A549 (cell line): Measurements from ENCODE around the gene ABHD6. TPM values are rescaled to one million over a fixed set of nuclear protein-coding genes. Genes with fewer than 3 reads are reported as not detected.

Experiments used
- ATAC-seq, 2 experiments: fragments of 200-7000 bp in 1 of 2; fragments of >200 bp in 1 of 2; cut with Nextera tagmentation in 1 of 2; cut with Tn5 transposase in 1 of 2; 3 replicates each; pipeline versions ENCODE4 v1.8.0 to v1.9.1; 2018 to 2020; ENCODE audit warnings: mild to moderate bottlenecking in 1 of 2, moderate library complexity in 1 of 2
- CTCF ChIA-PET: fragments of 300-600 bp; sonication (Branson Sonifier 250); formaldehyde crosslinking; extraction: SDS; loops from one replicate; lab custom pipeline; 2021; ENCODE audit warnings: antibody characterized with exemption, inconsistent platforms; lab: Yijun Ruan, JAX
- POLR2A ChIA-PET: fragments of 350-600 bp; formaldehyde crosslinking; extraction: SDS; loops from one replicate; lab custom pipeline; 2021; ENCODE audit warnings: antibody characterized with exemption, inconsistent platforms; lab: Yijun Ruan, JAX
- DNase-seq, 2 experiments: peaks; one replicate each; pipeline versions ENCODE4 v3.0.0 to v3.0.0-alpha.2; 2011 to 2016; ENCODE audit warnings: low read depth in 1 of 2, low spot score in 1 of 2
- FAIRE-seq: peaks from 2 replicates; lab custom pipeline; 2011; peaks lifted over from hg19 to GRCh38; lab: Jason Lieb, UNC
- H3K27ac ChIP-seq, 2 experiments: fragments of >200 bp; sonication (Bioruptor Twin); formaldehyde crosslinking; 3 replicates each; pipeline ENCODE4 v1.5.1; 2016 to 2017
- H3K4me1 ChIP-seq: fragments of >200 bp; sonication (Bioruptor Twin); formaldehyde crosslinking; 3 replicates; pipeline ENCODE4 v1.6.1; 2016
- H3K4me2 ChIP-seq: fragments of >200 bp; sonication (Bioruptor Twin); formaldehyde crosslinking; 3 replicates; pipeline ENCODE4 v1.6.1; 2016
- H3K4me3 ChIP-seq: fragments of >200 bp; sonication (Bioruptor Twin); formaldehyde crosslinking; 3 replicates; pipeline ENCODE4 v1.5.1; 2016
- H3K9me3 ChIP-seq: fragments of >200 bp; sonication (Bioruptor Twin); formaldehyde crosslinking; 3 replicates; pipeline ENCODE4 v1.6.1; 2016
- BCL3 ChIP-seq: fragments of >200 bp; sonication (Bioruptor Twin); formaldehyde crosslinking; IDR thresholded peaks from 3 replicates; pipeline ENCODE4 v1.6.1; 2016
- BHLHE40 ChIP-seq: IDR thresholded peaks from 2 replicates; pipeline ENCODE4 v1.6.1; 2012; ENCODE audit warnings: low read depth, low read length, inconsistent platforms
- CHD2 ChIP-seq: fragments of 150-350 bp; IDR thresholded peaks from 2 replicates; pipeline ENCODE4 v1.6.1; 2014; ENCODE audit warnings: low read length; ENCODE audit not compliant: partially characterized antibody
- CHD4 ChIP-seq: fragments of 200-600 bp; sonication (generic); IDR thresholded peaks from 2 replicates; pipeline ENCODE4 v1.6.1; 2016; ENCODE audit warnings: antibody characterized with exemption, mild to moderate bottlenecking, borderline replicate concordance
- EHF ChIP-seq: fragments of 250-450 bp; sonication (Bioruptor Pico); IDR thresholded peaks from 2 replicates; pipeline ENCODE4 v1.5.0; 2020; ENCODE audit warnings: mild to moderate bottlenecking
- EP300 ChIP-seq, 2 experiments: fragments of >200 bp; sonication (Bioruptor Twin); formaldehyde crosslinking; IDR thresholded peaks; 2 replicates in 1 of 2; 3 replicates in 1 of 2; pipeline ENCODE4 v1.6.1; 2016 to 2017
- FOSL2 ChIP-seq, 2 experiments: fragments of 450-650 bp in 1 of 2; fragments of >200 bp in 1 of 2; sonication (Bioruptor Twin) in 1 of 2; formaldehyde crosslinking; IDR thresholded peaks; 2 replicates each; pipeline versions ENCODE4 v1.5.0 to v1.6.1; 2016 to 2020; ENCODE audit warnings: mild to moderate bottlenecking in 1 of 2, moderate library complexity in 1 of 2
- HMGXB4 ChIP-seq: fragments of 250-450 bp; sonication (Bioruptor Pico); IDR thresholded peaks from 2 replicates; pipeline ENCODE4 v1.5.0; 2021; ENCODE audit warnings: mild to moderate bottlenecking, moderate library complexity, borderline replicate concordance
- HOXA7 ChIP-seq: fragments of 250-450 bp; sonication (Bioruptor Pico); IDR thresholded peaks from 2 replicates; pipeline ENCODE4 v1.5.0; 2020; ENCODE audit warnings: mild to moderate bottlenecking, moderate library complexity
- JUN ChIP-seq, 2 experiments: fragments of >200 bp; sonication (Bioruptor Twin); formaldehyde crosslinking; IDR thresholded peaks; 2 replicates in 1 of 2; 3 replicates in 1 of 2; pipeline ENCODE4 v1.6.1; 2016 to 2017
- KDM1A ChIP-seq: fragments of 200-600 bp; sonication (generic); IDR thresholded peaks from 2 replicates; pipeline ENCODE4 v1.6.1; 2016; ENCODE audit warnings: low read depth, mild to moderate bottlenecking
- KDM5A ChIP-seq: fragments of 200-600 bp; sonication (generic); IDR thresholded peaks from 2 replicates; pipeline ENCODE4 v1.6.1; 2016; ENCODE audit warnings: antibody characterized with exemption, mild to moderate bottlenecking
- MAX ChIP-seq: IDR thresholded peaks from 2 replicates; pipeline ENCODE4 v1.6.1; 2012
- MAZ ChIP-seq: fragments of 150-350 bp; IDR thresholded peaks from 2 replicates; pipeline ENCODE4 v1.6.1; 2014; ENCODE audit warnings: antibody characterized with exemption, low read depth, low read length, borderline replicate concordance
- PBX3 ChIP-seq: IDR thresholded peaks from 2 replicates; pipeline ENCODE4 v1.6.1; 2012
- PHF8 ChIP-seq: fragments of 200-600 bp; sonication (generic); IDR thresholded peaks from 2 replicates; pipeline ENCODE4 v1.6.1; 2016; ENCODE audit warnings: low read depth, mild to moderate bottlenecking, antibody characterized with exemption, moderate library complexity, borderline replicate concordance
- POLR2A ChIP-seq: IDR thresholded peaks from 2 replicates; pipeline ENCODE4 v1.6.1; 2012; ENCODE audit warnings: mild to moderate bottlenecking, low read length
- POLR2AphosphoS2 ChIP-seq: conservative IDR thresholded peaks from 2 replicates; pipeline ENCODE4 v1.6.1; 2012; ENCODE audit warnings: low read length, improper control_type of control experiment, inconsistent platforms
- RAD21 ChIP-seq, 2 experiments: fragments of >200 bp in 1 of 2; sonication (Bioruptor Twin) in 1 of 2; formaldehyde crosslinking in 1 of 2; IDR thresholded peaks in 1 of 2; conservative IDR thresholded peaks in 1 of 2; 2 replicates in 1 of 2; 3 replicates in 1 of 2; pipeline ENCODE4 v1.6.1; 2012 to 2018; ENCODE audit warnings: inconsistent platforms in 1 of 2
- RARB ChIP-seq: fragments of 250-450 bp; sonication (Bioruptor Pico); IDR thresholded peaks from 2 replicates; pipeline ENCODE4 v1.8.0; 2021; ENCODE audit warnings: mild to moderate bottlenecking, moderate library complexity
- SMC3 ChIP-seq: fragments of >200 bp; sonication (Bioruptor Twin); formaldehyde crosslinking; IDR thresholded peaks from 3 replicates; pipeline ENCODE4 v1.6.1; 2018; ENCODE audit warnings: inconsistent platforms
- ZNF302 ChIP-seq: fragments of 250-450 bp; sonication (Bioruptor Pico); IDR thresholded peaks from 2 replicates; pipeline ENCODE4 v1.9.0; 2021; ENCODE audit warnings: inconsistent platforms, mild to moderate bottlenecking, moderate library complexity
- WGBS: methylation state at CpG from one replicate; pipeline ENCODE4 v1.1.6; 2017; ENCODE audit errors: missing lambda C conversion rate; 5-methylcytosine and 5-hydroxymethylcytosine counted together
- polyA plus RNA-seq, 4 experiments: library from polyadenylated mRNA; depleted of rRNA in 3 of 4; stranded (reverse); fragments of >200 nt; fragmentation: RNase III in 1 of 4; extraction: RNeasy Plus Mini Kit Qiagen cat#74134 plus additional on column Dnase treatment in 1 of 4; gene quantifications; 2 replicates in 3 of 4; 3 replicates in 1 of 4; pipeline ENCODE4 v1.2.3, GENCODE V29; 2011 to 2017
- TF ChIP-seq, protein P1 (sequence below): fragments of >200 bp; sonication (Bioruptor Twin); formaldehyde crosslinking; IDR thresholded peaks from 3 replicates; pipeline ENCODE4 v1.5.1; 2016
- TF ChIP-seq, protein P2 (sequence below): IDR thresholded peaks from 2 replicates; pipeline ENCODE4 v1.6.1; 2012; ENCODE audit warnings: low read depth, borderline replicate concordance
- TF ChIP-seq, protein P3 (sequence below): fragments of 450-650 bp; IDR thresholded peaks from 2 replicates; pipeline ENCODE4 v1.6.1; 2014; ENCODE audit warnings: antibody characterized with exemption

The ABHD6 gene
- polyA plus RNA-seq, 2 of the 4 experiments (the other 2 are of a cell fraction) = 6.6 to 10.1 TPM

- Histone ChIP-seq H3K9me3 (no peaks in the 10 kb centered on the region), H3K4me1 (peaks cover 24% of the 10 kb centered on the region), H3K4me2 (peak overlapping the region; percentile 87), H3K4me3 (no peak overlapping the region), H3K27ac (peak overlapping the region; percentile 70 to 86)
- POLR2A ChIA-PET = interaction anchor here (0.6 to 2.0 kb wide), 3 partner anchors 21 to 525 kb away, joined by 5 to 10 read pairs (median 8); partner anchors contain the start of gene ABHD6
- peak; percentile 98 to 99 for ATAC-seq
- no peak for FAIRE-seq
- TF ChIP-seq EP300 (IDR thresholded peaks at IDR 0.05) = no peak
- no peak for TF ChIP-seq CHD4
- TF ChIP-seq POLR2AphosphoS2 = no peak
- TF ChIP-seq, protein P1, sequence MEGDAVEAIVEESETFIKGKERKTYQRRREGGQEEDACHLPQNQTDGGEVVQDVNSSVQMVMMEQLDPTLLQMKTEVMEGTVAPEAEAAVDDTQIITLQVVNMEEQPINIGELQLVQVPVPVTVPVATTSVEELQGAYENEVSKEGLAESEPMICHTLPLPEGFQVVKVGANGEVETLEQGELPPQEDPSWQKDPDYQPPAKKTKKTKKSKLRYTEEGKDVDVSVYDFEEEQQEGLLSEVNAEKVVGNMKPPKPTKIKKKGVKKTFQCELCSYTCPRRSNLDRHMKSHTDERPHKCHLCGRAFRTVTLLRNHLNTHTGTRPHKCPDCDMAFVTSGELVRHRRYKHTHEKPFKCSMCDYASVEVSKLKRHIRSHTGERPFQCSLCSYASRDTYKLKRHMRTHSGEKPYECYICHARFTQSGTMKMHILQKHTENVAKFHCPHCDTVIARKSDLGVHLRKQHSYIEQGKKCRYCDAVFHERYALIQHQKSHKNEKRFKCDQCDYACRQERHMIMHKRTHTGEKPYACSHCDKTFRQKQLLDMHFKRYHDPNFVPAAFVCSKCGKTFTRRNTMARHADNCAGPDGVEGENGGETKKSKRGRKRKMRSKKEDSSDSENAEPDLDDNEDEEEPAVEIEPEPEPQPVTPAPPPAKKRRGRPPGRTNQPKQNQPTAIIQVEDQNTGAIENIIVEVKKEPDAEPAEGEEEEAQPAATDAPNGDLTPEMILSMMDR = peak; percentile 78
- TF ChIP-seq PHF8 = no peak
- TF ChIP-seq SMC3 = peak; percentile 50
- TF ChIP-seq MAX = peak; percentile 90
- peak; percentile 54 for TF ChIP-seq RAD21 (conservative IDR thresholded peaks at IDR 0.05 in 1 of 2, IDR thresholded peaks at IDR 0.05 in 1 of 2)
- no peak for TF ChIP-seq HMGXB4 (CRISPR knock-in tag)
- TF ChIP-seq, protein P2, sequence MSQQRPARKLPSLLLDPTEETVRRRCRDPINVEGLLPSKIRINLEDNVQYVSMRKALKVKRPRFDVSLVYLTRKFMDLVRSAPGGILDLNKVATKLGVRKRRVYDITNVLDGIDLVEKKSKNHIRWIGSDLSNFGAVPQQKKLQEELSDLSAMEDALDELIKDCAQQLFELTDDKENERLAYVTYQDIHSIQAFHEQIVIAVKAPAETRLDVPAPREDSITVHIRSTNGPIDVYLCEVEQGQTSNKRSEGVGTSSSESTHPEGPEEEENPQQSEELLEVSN = peak; percentile 67; the same call in 1 of the 2 replicates
- TF ChIP-seq PBX3 = no peak
- TF ChIP-seq, protein P3, sequence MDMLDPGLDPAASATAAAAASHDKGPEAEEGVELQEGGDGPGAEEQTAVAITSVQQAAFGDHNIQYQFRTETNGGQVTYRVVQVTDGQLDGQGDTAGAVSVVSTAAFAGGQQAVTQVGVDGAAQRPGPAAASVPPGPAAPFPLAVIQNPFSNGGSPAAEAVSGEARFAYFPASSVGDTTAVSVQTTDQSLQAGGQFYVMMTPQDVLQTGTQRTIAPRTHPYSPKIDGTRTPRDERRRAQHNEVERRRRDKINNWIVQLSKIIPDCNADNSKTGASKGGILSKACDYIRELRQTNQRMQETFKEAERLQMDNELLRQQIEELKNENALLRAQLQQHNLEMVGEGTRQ = peak; percentile 59
- DNase-seq = peak; percentile 76 to 92
- CTCF ChIA-PET = interaction anchor here (0.6 to 7.2 kb wide), 30 partner anchors 9 to 1118 kb away, joined by 3 to 53 read pairs (median 5); partner anchors contain the start of genes ABHD6, HTD2 and RPP14
- WGBS = 3% methylated on average over 15 of the region's 15 CpGs
These were observed 20.3 kb upstream of the ABHD6 start for GRCh38 chr3:58217209-58217811.

DNA sequence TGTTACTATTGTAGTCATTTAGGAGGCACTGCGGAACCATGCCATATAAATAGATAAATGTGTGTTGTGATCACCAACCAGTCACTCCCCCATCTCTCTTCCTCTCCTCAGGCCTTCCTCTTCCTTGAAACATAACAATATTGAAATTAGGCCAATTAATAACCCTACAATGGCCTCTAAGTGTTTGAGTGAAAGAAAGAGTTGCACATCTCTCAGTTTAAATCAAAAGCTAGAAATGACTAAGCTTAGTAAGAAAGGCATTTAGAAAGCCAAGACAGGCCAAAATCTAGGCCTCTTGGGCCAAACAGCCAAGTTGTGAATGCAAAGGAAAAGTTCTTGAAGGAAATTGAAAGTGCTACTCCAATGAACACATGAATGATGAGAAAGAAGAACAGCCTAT, 18.7 kb upstream of the ABHD6 start:
- CTCF ChIA-PET = interaction anchor here (0.6 to 7.2 kb wide), 7 partner anchors 18 to 88 kb away, joined by 3 to 53 read pairs (median 19); partner anchors contain the start of genes ABHD6, HTD2 and RPP14

More for the DNA sequence above, 18.7 kb upstream of the ABHD6 start:
- ATAC-seq (no peak), FAIRE-seq (no peak), DNase-seq (no peak)
- peaks cover 26% of the 10 kb centered on the region for H3K4me1 ChIP-seq
- no peak overlapping the region for H3K4me2 ChIP-seq
- H3K9me3 ChIP-seq = no peaks in the 10 kb centered on the region
- TF ChIP-seq POLR2A (no peak), JUN (IDR thresholded peaks at IDR 0.05) (no peak), FOSL2 (IDR thresholded peaks at IDR 0.05) (no peak), FOSL2 (CRISPR knock-in tag; IDR thresholded peaks at IDR 0.05) (no peak), POLR2AphosphoS2 (no peak), EHF (CRISPR knock-in tag) (no peak), HOXA7 (CRISPR knock-in tag) (no peak), CHD2 (no peak), MAZ (no peak), ZNF302 (CRISPR knock-in tag) (no peak), BHLHE40 (no peak), RARB (CRISPR knock-in tag) (no peak), KDM1A (no peak), KDM5A (no peak), PBX3 (no peak), BCL3 (no peak)
- WGBS = 100% methylated on average over 1 of the region's 1 CpG
- H3K4me3 ChIP-seq = no peak overlapping the region
- H3K27ac ChIP-seq = no peak overlapping the region
- POLR2A ChIA-PET = no interaction called here
